ENCODE measurements around the gene PAK5. TPM values are rescaled to one million over a fixed set of nuclear protein-coding genes. Genes with fewer than 3 reads are reported as not detected.

The PAK5 gene
- total RNA-seq, 1 donor from 2014 or later = 0.16 TPM

DNA sequence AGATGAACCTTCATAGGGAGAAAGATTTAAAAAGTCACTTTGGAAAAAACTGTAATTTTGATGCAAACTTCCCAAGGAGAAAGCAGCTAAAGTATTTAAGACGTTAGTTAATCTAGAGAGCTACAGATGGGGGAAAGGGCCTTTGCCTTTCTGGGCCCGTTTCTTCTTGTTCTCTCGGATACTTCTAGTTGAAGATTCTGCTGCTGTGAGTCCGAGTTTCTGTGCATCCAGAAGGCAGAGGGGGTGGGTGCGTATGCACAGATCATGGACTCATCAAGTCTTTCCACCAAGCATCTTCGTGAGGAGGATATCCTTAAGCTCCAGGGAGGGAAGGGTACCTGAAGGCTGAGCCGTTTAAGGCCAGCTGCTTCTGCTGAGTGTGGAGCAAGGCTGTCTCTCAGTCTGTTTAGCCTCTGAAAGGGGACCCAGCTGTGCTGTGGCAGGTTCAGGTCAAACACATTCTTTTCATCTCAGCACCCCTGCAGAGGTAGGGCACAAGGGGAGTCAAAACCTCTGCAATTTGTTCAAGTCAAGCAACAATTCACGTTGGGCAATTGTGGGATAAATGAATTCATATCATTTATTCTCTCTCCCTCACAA, 320.2 kb downstream of the PAK5 start:
- peaks cover 43% of the 10 kb centered on the region for H3K27me3 ChIP-seq (ENCODE audit: insufficient read depth, low read length)
- no peak overlapping the region for H3K27ac ChIP-seq (ENCODE audit: low read depth, low read length)
- peaks cover 3% of the 10 kb centered on the region for H3K9me3 Mint-ChIP-seq (ENCODE audit: unreplicated experiment)
- H3K36me3 Mint-ChIP-seq (ENCODE audit: low read depth, unreplicated experiment) = no peaks in the 10 kb centered on the region
- no peak overlapping the region for H3K27ac Mint-ChIP-seq (ENCODE audit: unreplicated experiment)
- H2AFZ ChIP-seq (ENCODE audit: low read depth, low read length) = no peak overlapping the region
- FAIRE-seq (no peak), DNase-seq (ENCODE audit: low read depth) (no peak)
- H3K4me3 Mint-ChIP-seq (ENCODE audit: unreplicated experiment) = no peak overlapping the region
- H3K79me2 ChIP-seq (ENCODE audit: insufficient read depth, low read length) = no peaks in the 10 kb centered on the region
- peaks cover 50% of the 10 kb centered on the region for H3K27me3 Mint-ChIP-seq (ENCODE audit: low read depth, unreplicated experiment)
- H4K20me1 ChIP-seq (ENCODE audit: insufficient read depth, low read length) = no peaks in the 10 kb centered on the region
- H3K9me3 ChIP-seq (ENCODE audit: insufficient read depth, low read depth, low read length) = no peaks in the 10 kb centered on the region
- peaks cover 3% of the 10 kb centered on the region for H3K4me1 ChIP-seq (ENCODE audit: insufficient read depth, low read length)
- H3K36me3 ChIP-seq (ENCODE audit: insufficient read depth, low read length) = no peaks in the 10 kb centered on the region
- TF ChIP-seq, protein P1, sequence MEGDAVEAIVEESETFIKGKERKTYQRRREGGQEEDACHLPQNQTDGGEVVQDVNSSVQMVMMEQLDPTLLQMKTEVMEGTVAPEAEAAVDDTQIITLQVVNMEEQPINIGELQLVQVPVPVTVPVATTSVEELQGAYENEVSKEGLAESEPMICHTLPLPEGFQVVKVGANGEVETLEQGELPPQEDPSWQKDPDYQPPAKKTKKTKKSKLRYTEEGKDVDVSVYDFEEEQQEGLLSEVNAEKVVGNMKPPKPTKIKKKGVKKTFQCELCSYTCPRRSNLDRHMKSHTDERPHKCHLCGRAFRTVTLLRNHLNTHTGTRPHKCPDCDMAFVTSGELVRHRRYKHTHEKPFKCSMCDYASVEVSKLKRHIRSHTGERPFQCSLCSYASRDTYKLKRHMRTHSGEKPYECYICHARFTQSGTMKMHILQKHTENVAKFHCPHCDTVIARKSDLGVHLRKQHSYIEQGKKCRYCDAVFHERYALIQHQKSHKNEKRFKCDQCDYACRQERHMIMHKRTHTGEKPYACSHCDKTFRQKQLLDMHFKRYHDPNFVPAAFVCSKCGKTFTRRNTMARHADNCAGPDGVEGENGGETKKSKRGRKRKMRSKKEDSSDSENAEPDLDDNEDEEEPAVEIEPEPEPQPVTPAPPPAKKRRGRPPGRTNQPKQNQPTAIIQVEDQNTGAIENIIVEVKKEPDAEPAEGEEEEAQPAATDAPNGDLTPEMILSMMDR (IDR thresholded peaks at IDR 0.05; ENCODE audit: insufficient read depth, low read depth, low read length) = no peak
- TF ChIP-seq EZH2 (IDR thresholded peaks at IDR 0.05; ENCODE audit: insufficient read depth, low read length) = no peak
- H3K4me1 Mint-ChIP-seq (ENCODE audit: low read depth, unreplicated experiment) = peaks cover 8% of the 10 kb centered on the region
- no peak overlapping the region for H3K4me3 ChIP-seq (ENCODE audit: insufficient read depth, low read depth, low read length)
- no peak overlapping the region for H3K9ac ChIP-seq (ENCODE audit: low read length)
- H3K4me2 ChIP-seq (ENCODE audit: low read length) = no peak overlapping the region

GRCh38 chr20:9517297-9518162, 321.3 kb downstream of the PAK5 start:
- Histone ChIP-seq H3K79me2 (ENCODE audit: insufficient read depth, low read length) (no peaks in the 10 kb centered on the region), H3K4me2 (ENCODE audit: low read length) (no peak overlapping the region), H3K9me3 (ENCODE audit: insufficient read depth, low read depth, low read length) (no peaks in the 10 kb centered on the region), H3K9ac (ENCODE audit: low read length) (no peak overlapping the region), H3K36me3 (ENCODE audit: insufficient read depth, low read length) (no peaks in the 10 kb centered on the region), H3K27ac (ENCODE audit: low read depth, low read length) (no peak overlapping the region), H4K20me1 (ENCODE audit: insufficient read depth, low read length) (no peaks in the 10 kb centered on the region), H3K4me3 (ENCODE audit: insufficient read depth, low read depth, low read length) (no peak overlapping the region), H3K4me1 (ENCODE audit: insufficient read depth, low read length) (peaks cover 3% of the 10 kb centered on the region), H2AFZ (ENCODE audit: low read depth, low read length) (no peak overlapping the region), H3K27me3 (ENCODE audit: insufficient read depth, low read length) (peaks cover 46% of the 10 kb centered on the region)
- Mint-ChIP-seq H3K36me3 (ENCODE audit: low read depth, unreplicated experiment) (no peaks in the 10 kb centered on the region), H3K27ac (ENCODE audit: unreplicated experiment) (no peak overlapping the region), H3K4me3 (ENCODE audit: unreplicated experiment) (no peak overlapping the region), H3K9me3 (ENCODE audit: unreplicated experiment) (peaks cover 3% of the 10 kb centered on the region), H3K27me3 (ENCODE audit: low read depth, unreplicated experiment) (peaks cover 52% of the 10 kb centered on the region), H3K4me1 (ENCODE audit: low read depth, unreplicated experiment) (peaks cover 8% of the 10 kb centered on the region)
- DNase-seq (ENCODE audit: low read depth) = no peak
- TF ChIP-seq, protein P1 (IDR thresholded peaks at IDR 0.05; ENCODE audit: insufficient read depth, low read depth, low read length) = no peak
- no peak for TF ChIP-seq EZH2 (IDR thresholded peaks at IDR 0.05; ENCODE audit: insufficient read depth, low read length)
- FAIRE-seq = no peak
